Esophagus (tissue), 2 donors: ENCODE data around the gene ZNF366. TPM values are rescaled to one million over a fixed set of nuclear protein-coding genes. Genes with fewer than 3 reads are reported as not detected.
A peak's percentile ranks its signal among the peaks of the same experiment; 100 is the strongest.
"Not testable (repeated sequence)": the region's sequence is repeated elsewhere in the genome, so short reads cannot be mapped to it uniquely, and the experiment has no call there.

Experiments
- H3K27ac ChIP-seq, 2 donors: one replicate each; pipeline ENCODE4 v1.5.1; 2013; ENCODE audit warnings: low read depth in 2 of 2, mild to moderate bottlenecking in 2 of 2, inconsistent platforms in 1 of 2, low read length in 1 of 2, moderate library complexity in 1 of 2
- H3K27me3 ChIP-seq, 2 donors: one replicate each; pipeline ENCODE4 v1.6.1; 2013; ENCODE audit warnings: low read length in 2 of 2, control low read depth in 1 of 2, mild to moderate bottlenecking in 1 of 2; ENCODE audit not compliant: insufficient read depth in 2 of 2, control insufficient read depth in 1 of 2
- H3K36me3 ChIP-seq, 2 donors: one replicate each; pipeline ENCODE4 v1.6.1; 2013; ENCODE audit warnings: low read length in 1 of 2; ENCODE audit not compliant: control insufficient read depth in 2 of 2, insufficient read depth in 2 of 2
- H3K4me1 ChIP-seq, 2 donors: one replicate each; pipeline ENCODE4 v1.6.1; 2013; ENCODE audit warnings: low read length in 1 of 2; ENCODE audit not compliant: control insufficient read depth in 2 of 2, insufficient read depth in 2 of 2
- H3K4me3 ChIP-seq, 2 donors: one replicate each; pipeline ENCODE4 v1.5.1; 2013; ENCODE audit warnings: low read length in 2 of 2, mild to moderate bottlenecking in 2 of 2, low read depth in 1 of 2, moderate library complexity in 1 of 2
- H3K9me3 ChIP-seq, 2 donors: one replicate each; pipeline ENCODE4 v1.6.1; 2013; ENCODE audit warnings: mild to moderate bottlenecking in 2 of 2, low read depth in 1 of 2, low read length in 1 of 2, moderate library complexity in 1 of 2; ENCODE audit not compliant: control insufficient read depth in 2 of 2, insufficient read depth in 1 of 2
- WGBS, 2 donors: extraction: QIAGEN DNeasy Blood & Tissue Kit; methylation state at CpG; one replicate each; pipeline ENCODE4 v1.1.7; 2013; 5-methylcytosine and 5-hydroxymethylcytosine counted together
- polyA plus RNA-seq, 2 donors: library from polyadenylated mRNA; stranded (reverse); fragments of 200-250 nt; gene quantifications; one replicate each; pipeline ENCODE4 v1.2.3, GENCODE V29; 2013
- donor health status: healthy with polysubstance abuse.
- donor health status: Bipolar disorder and iron deficiency.

Gene ZNF366
- polyA plus RNA-seq, 2 donors = 0.21 to 0.26 TPM

GRCh38 chr5:72410688-72411295 is 96.4 kb downstream of the ZNF366 start:
- H3K27ac ChIP-seq = no peak overlapping the region
- H3K9me3 ChIP-seq = no peaks in the 10 kb centered on the region
- WGBS, 2 donors = 79 to 83% methylated on average over 4 of the region's 4 CpGs
- H3K27me3 ChIP-seq = no peaks in the 10 kb centered on the region
- H3K36me3 ChIP-seq = no peaks in the 10 kb centered on the region
- H3K4me3 ChIP-seq = no peak overlapping the region
- no peaks in the 10 kb centered on the region for H3K4me1 ChIP-seq

GRCh38 chr5:72408603-72409002 is 98.6 kb downstream of the ZNF366 start:
- Histone ChIP-seq H3K27ac (no peak overlapping the region), H3K9me3 (no peaks in the 10 kb centered on the region), H3K27me3 (no peaks in the 10 kb centered on the region), H3K4me1 (no peaks in the 10 kb centered on the region), H3K36me3 (no peaks in the 10 kb centered on the region), H3K4me3 (no peak overlapping the region)
- WGBS, 2 donors = 73 to 79% methylated on average over 4 of the region's 4 CpGs

GRCh38 chr5:72408127-72408526 is 99.1 kb downstream of the ZNF366 start:
- Histone ChIP-seq H3K9me3 (no peaks in the 10 kb centered on the region), H3K4me1 (no peaks in the 10 kb centered on the region), H3K27me3 (no peaks in the 10 kb centered on the region), H3K36me3 (no peaks in the 10 kb centered on the region), H3K27ac (no peak overlapping the region), H3K4me3 (no peak overlapping the region)
- 89 to 92% methylated on average over 5 of the region's 5 CpGs for WGBS, 2 donors

GRCh38 chr5:72407541-72407940 is 99.7 kb downstream of the ZNF366 start:
- no peaks in the 10 kb centered on the region for H3K9me3 ChIP-seq
- H3K36me3 ChIP-seq = no peaks in the 10 kb centered on the region
- no peak overlapping the region for H3K27ac ChIP-seq
- WGBS, 2 donors = 78 to 79% methylated on average over 2 of the region's 2 CpGs
- no peak overlapping the region for H3K4me3 ChIP-seq
- H3K27me3 ChIP-seq = no peaks in the 10 kb centered on the region
- H3K4me1 ChIP-seq = no peaks in the 10 kb centered on the region

GRCh38 chr5:72407078-72407477 is 100.1 kb downstream of the ZNF366 start:
- no peaks in the 10 kb centered on the region for H3K27me3 ChIP-seq
- 61 to 69% methylated on average over 3 of the region's 3 CpGs for WGBS, 2 donors
- no peaks in the 10 kb centered on the region for H3K9me3 ChIP-seq
- H3K4me3 ChIP-seq = no peak overlapping the region
- no peaks in the 10 kb centered on the region for H3K36me3 ChIP-seq
- no peak overlapping the region for H3K27ac ChIP-seq
- H3K4me1 ChIP-seq = no peaks in the 10 kb centered on the region

- not testable (repeated sequence) for H3K27me3 ChIP-seq, H3K4me1 ChIP-seq, H3K36me3 ChIP-seq, H3K4me3 ChIP-seq, H3K27ac ChIP-seq, H3K9me3 ChIP-seq
- 94 to 95% methylated on average over 3 of the region's 3 CpGs for WGBS, 2 donors
Measured at GRCh38 chr5:72404771-72405170, 102.4 kb downstream of the ZNF366 start.

- no peaks in the 10 kb centered on the region for H3K36me3 ChIP-seq
Measured at GRCh38 chr5:72402959-72403628, 104.1 kb downstream of the ZNF366 start.

GRCh38 chr5:72402381-72402890 is 104.8 kb downstream of the ZNF366 start:
- H3K27ac ChIP-seq = peak overlapping the region in 1 of 2 donors; percentile 1
- no peaks in the 10 kb centered on the region for H3K4me1 ChIP-seq
- no peak overlapping the region for H3K4me3 ChIP-seq
- WGBS, 2 donors = 19 to 44% methylated on average over 2 of the region's 2 CpGs
- peaks cover 0 to 2% of the 10 kb centered on the region in 2 donors for H3K27me3 ChIP-seq
- peaks cover 0 to 6% of the 10 kb centered on the region in 2 donors for H3K9me3 ChIP-seq
- no peaks in the 10 kb centered on the region for H3K36me3 ChIP-seq

More at GRCh38 chr5:72402959-72403628, 104.1 kb downstream of the ZNF366 start:
- Histone ChIP-seq H3K9me3 (peaks cover 0 to 6% of the 10 kb centered on the region in 2 donors), H3K27ac (no peak overlapping the region), H3K4me1 (no peaks in the 10 kb centered on the region), H3K27me3 (peaks cover 0 to 2% of the 10 kb centered on the region in 2 donors), H3K4me3 (no peak overlapping the region)
- WGBS, 2 donors = 53 to 60% methylated on average over 4 of the region's 4 CpGs

GRCh38 chr5:72400950-72401349 is 106.3 kb downstream of the ZNF366 start:
- H3K4me1 ChIP-seq = no peaks in the 10 kb centered on the region
- H3K4me3 ChIP-seq = no peak overlapping the region
- peaks cover 0 to 2% of the 10 kb centered on the region in 2 donors for H3K27me3 ChIP-seq
- H3K27ac ChIP-seq = no peak overlapping the region
- peaks cover 0 to 6% of the 10 kb centered on the region in 2 donors for H3K9me3 ChIP-seq
- WGBS, 2 donors = 59 to 93% methylated on average over 1 of the region's 1 CpG
- no peaks in the 10 kb centered on the region for H3K36me3 ChIP-seq

- peaks cover 0 to 2% of the 10 kb centered on the region in 2 donors for H3K27me3 ChIP-seq
- 73 to 76% methylated on average over 6 of the region's 6 CpGs for WGBS, 2 donors
- H3K9me3 ChIP-seq = peaks cover 0 to 6% of the 10 kb centered on the region in 2 donors
- H3K36me3 ChIP-seq = no peaks in the 10 kb centered on the region
- H3K4me3 ChIP-seq = no peak overlapping the region
- H3K4me1 ChIP-seq = no peaks in the 10 kb centered on the region
- H3K27ac ChIP-seq = no peak overlapping the region
Measured at GRCh38 chr5:72397836-72398235, 109.4 kb downstream of the ZNF366 start.
